ENCODE results near the gene LUZP2.

DNA sequence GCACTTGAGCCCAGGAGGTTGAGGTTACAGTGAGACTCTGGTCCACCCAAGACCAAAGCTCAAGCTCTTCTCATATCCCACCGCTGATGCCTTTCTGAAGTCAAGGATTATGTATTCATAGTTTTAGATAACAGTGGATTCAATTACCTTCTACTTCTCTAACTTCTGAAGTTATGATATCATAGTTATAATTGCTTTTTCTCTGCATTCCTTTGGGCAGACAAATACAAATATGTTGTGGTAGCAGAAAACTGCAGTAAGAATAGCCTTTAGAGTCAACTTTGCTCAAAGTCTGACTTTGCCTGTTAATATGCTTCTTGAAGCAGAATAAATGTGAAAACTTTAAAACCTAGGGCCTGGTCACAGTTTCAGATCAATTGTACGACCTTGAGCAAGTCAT, 94.4 kb downstream of the LUZP2 start:
- TF ChIP-seq FOS (IDR thresholded peaks at IDR 0.05; ENCODE audit: extremely low read depth, insufficient read length) (no peak), FOXA1 (IDR thresholded peaks at IDR 0.05; ENCODE audit: borderline replicate concordance) (no peak), FOXJ3 (CRISPR knock-in tag; IDR thresholded peaks at IDR 0.05) (no peak), POLR2A (conservative IDR thresholded peaks at IDR 0.05) (no peak), GTF2F1 (IDR thresholded peaks at IDR 0.05; ENCODE audit: low read depth, low read length) (no peak), NFIC (IDR thresholded peaks at IDR 0.05) (no peak), ZBTB49 (CRISPR knock-in tag; IDR thresholded peaks at IDR 0.05; ENCODE audit: borderline replicate concordance) (no peak), ZFP30 (CRISPR knock-in tag; IDR thresholded peaks at IDR 0.05; ENCODE audit: borderline replicate concordance) (no peak), FOXM1 (IDR thresholded peaks at IDR 0.05; ENCODE audit: low read depth) (no peak), FOXM1 (CRISPR knock-in tag; IDR thresholded peaks at IDR 0.05; ENCODE audit: low read depth) (no peak)
- TF ChIP-seq, protein P1, sequence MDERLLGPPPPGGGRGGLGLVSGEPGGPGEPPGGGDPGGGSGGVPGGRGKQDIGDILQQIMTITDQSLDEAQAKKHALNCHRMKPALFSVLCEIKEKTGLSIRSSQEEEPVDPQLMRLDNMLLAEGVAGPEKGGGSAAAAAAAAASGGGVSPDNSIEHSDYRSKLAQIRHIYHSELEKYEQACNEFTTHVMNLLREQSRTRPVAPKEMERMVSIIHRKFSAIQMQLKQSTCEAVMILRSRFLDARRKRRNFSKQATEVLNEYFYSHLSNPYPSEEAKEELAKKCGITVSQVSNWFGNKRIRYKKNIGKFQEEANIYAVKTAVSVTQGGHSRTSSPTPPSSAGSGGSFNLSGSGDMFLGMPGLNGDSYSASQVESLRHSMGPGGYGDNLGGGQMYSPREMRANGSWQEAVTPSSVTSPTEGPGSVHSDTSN (CRISPR knock-in tag; IDR thresholded peaks at IDR 0.05; ENCODE audit: low read depth), result no peak
- TF ChIP-seq, protein P1 (tag; conservative IDR thresholded peaks at IDR 0.05; ENCODE audit: low read depth), result no peak
